Activated naive CD8-positive, alpha-beta T cell treated with anti-CD3 and anti-CD28 coated beads for 36 hours (primary cell): ENCODE results near the gene DLEC1. TPM values are rescaled to one million over a fixed set of nuclear protein-coding genes. Genes with fewer than 3 reads are reported as not detected.
A peak's percentile ranks its signal among the peaks of the same experiment; 100 is the strongest.
"Not testable (repeated sequence)": the region's sequence is repeated elsewhere in the genome, so short reads cannot be mapped to it uniquely, and the experiment has no call there.

Experiments used
- DNase-seq: peaks from one replicate; pipeline ENCODE4 v3.0.0; 2021
- H3K27ac Mint-ChIP-seq: one replicate; pipeline ENCODE4 v1.8.0; 2022; ENCODE audit warnings: mild to moderate bottlenecking, moderate library complexity, mixed read lengths
- H3K27me3 Mint-ChIP-seq: one replicate; pipeline ENCODE4 v1.8.0; 2022; ENCODE audit warnings: mild to moderate bottlenecking, mixed read lengths
- H3K36me3 Mint-ChIP-seq: one replicate; pipeline ENCODE4 v1.8.0; 2021; ENCODE audit warnings: mild to moderate bottlenecking, mixed read lengths
- H3K4me1 Mint-ChIP-seq: one replicate; pipeline ENCODE4 v1.8.0; 2021; ENCODE audit warnings: mixed read lengths
- H3K4me3 Mint-ChIP-seq: one replicate; pipeline ENCODE4 v1.8.0; 2022; ENCODE audit warnings: mild to moderate bottlenecking, moderate library complexity, mixed read lengths
- H3K9me3 Mint-ChIP-seq: one replicate; pipeline ENCODE4 v1.8.0; 2022; ENCODE audit warnings: mixed read lengths
- total RNA-seq, 2 experiments: library from RNA; stranded (reverse); gene quantifications; one replicate each; pipeline ENCODE4 v1.2.3, GENCODE V29; 2021

DLEC1 gene
- total RNA-seq, 2 experiments from 2014 or later = 0.12 to 0.52 TPM

GRCh38 chr3:38131621-38132369 is 92.8 kb downstream of the DLEC1 start:
- Mint-ChIP-seq H3K4me1 (peaks cover 27% of the 10 kb centered on the region), H3K27me3 (no peaks in the 10 kb centered on the region), H3K36me3 (peaks cover 19% of the 10 kb centered on the region), H3K9me3 (no peaks in the 10 kb centered on the region), H3K27ac (peak overlapping the region; percentile 13), H3K4me3 (no peak overlapping the region)
- no peak for DNase-seq

DNA sequence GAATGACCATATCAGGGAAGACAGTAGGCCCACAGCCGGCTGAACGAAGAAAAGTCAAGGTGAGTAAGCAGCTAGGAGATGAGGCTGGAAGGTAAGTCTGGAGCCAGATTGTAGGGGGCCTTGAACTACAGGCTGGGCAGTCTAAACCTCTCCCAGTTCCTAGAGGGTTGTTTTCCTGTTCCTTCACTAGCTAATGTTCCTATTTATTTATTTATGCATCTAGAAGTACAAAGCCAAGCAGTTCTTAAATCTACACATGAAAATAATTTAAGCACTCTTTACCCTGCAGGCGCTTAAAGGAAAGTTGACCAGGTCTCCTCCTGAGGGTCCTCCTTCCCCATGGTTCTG is 94.2 kb downstream of the DLEC1 start:
- Mint-ChIP-seq H3K36me3 (peaks cover 19% of the 10 kb centered on the region), H3K4me3 (no peak overlapping the region), H3K4me1 (peaks cover 35% of the 10 kb centered on the region)

DNA sequence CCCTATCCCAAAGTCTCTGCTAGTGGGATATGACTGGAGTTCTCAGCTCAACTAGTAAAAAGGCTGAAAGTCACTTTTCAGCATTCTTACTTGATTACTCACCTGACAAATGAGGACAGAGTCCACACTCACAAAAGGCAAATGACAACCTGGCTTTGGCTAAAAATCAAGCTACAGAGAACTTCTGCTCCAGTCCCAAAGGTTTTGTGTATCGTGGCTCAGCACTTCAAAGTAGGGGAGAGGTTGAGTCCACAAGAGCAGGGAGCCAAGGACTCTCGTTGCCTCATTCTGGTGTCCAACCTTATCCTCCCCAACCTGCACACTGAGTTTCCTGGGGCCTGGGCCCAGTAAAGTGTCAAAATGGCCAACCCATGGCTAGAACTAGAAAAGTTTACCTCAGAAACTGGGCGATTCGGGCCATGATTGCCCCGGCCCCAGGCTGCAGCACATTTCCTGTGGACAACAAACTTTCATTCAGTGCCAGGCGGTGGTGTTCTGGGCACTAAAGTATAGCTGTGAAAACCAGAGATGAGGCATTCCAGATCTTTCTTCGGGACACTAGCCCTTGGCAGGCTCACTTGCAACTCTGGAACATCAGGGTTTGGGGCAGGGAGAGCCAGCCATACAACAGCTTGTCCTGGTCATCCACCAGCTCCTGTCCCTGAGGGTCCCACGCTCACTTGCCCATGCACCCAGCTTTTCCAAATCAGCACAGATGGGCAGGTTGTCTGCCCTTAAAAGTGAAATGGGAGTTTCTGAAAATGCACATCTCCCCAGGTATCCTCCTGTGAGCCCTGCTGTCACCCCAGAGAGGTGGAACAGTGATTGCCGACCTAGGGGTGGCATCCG is 94.8 kb downstream of the DLEC1 start:
- no peak for DNase-seq
- Mint-ChIP-seq H3K4me3 (peak overlapping the region; percentile 14), H3K36me3 (peaks cover 19% of the 10 kb centered on the region), H3K4me1 (peaks cover 37% of the 10 kb centered on the region), H3K9me3 (no peaks in the 10 kb centered on the region), H3K27me3 (no peaks in the 10 kb centered on the region), H3K27ac (no peak overlapping the region)

More for the DNA sequence above, 94.2 kb downstream of the DLEC1 start:
- DNase-seq = no peak
- Mint-ChIP-seq H3K9me3 (no peaks in the 10 kb centered on the region), H3K27ac (no peak overlapping the region), H3K27me3 (no peaks in the 10 kb centered on the region)

- Mint-ChIP-seq H3K36me3 (peaks cover 16% of the 10 kb centered on the region), H3K4me3 (peak overlapping the region; percentile 88), H3K4me1 (peaks cover 44% of the 10 kb centered on the region)
- not testable (repeated sequence) for H3K27me3 Mint-ChIP-seq, H3K27ac Mint-ChIP-seq, H3K9me3 Mint-ChIP-seq, DNase-seq
Observed at GRCh38 chr3:38134517-38135143, 95.6 kb downstream of the DLEC1 start.

DNA sequence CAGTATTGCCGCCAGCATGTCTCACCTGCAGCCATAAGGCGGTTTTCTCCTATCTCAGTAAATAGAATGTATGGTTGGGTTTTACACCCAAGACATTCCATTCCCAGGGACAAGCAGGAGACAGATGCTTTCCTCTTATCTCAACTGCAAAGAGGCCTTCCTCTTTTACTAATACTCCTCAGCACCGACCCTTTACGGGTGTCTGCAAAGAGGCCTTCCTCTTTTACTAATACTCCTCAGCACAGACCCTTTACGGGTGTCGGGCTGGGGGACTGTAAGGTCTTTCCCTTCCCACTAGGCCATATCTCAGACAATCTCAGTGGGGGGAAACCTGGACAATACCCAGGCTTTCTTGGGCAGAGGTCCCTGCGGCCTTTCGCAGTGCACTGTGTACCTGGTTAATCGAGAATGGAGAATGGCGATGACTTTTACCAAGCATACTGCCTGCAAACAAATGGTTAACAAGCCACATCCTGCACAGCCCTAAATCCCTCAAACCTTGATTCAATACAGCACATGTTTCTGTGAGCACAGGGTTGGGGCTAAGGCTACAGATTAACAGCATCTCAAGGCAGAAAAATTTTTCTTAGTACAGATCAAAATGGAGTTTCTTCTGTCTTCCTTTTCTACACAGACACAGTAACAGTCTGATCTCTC is 96.7 kb downstream of the DLEC1 start:
- DNase-seq, H3K27me3 Mint-ChIP-seq, H3K9me3 Mint-ChIP-seq: not testable (repeated sequence)
- Mint-ChIP-seq H3K4me3 (peak overlapping the region; percentile 88), H3K36me3 (peaks cover 22% of the 10 kb centered on the region), H3K27ac (peak overlapping the region; percentile 84), H3K4me1 (peaks cover 51% of the 10 kb centered on the region)

GRCh38 chr3:38136393-38136776 is 97.4 kb downstream of the DLEC1 start:
- Mint-ChIP-seq H3K9me3 (no peaks in the 10 kb centered on the region), H3K36me3 (peaks cover 27% of the 10 kb centered on the region)
- DNase-seq = peak; percentile 36

DNA sequence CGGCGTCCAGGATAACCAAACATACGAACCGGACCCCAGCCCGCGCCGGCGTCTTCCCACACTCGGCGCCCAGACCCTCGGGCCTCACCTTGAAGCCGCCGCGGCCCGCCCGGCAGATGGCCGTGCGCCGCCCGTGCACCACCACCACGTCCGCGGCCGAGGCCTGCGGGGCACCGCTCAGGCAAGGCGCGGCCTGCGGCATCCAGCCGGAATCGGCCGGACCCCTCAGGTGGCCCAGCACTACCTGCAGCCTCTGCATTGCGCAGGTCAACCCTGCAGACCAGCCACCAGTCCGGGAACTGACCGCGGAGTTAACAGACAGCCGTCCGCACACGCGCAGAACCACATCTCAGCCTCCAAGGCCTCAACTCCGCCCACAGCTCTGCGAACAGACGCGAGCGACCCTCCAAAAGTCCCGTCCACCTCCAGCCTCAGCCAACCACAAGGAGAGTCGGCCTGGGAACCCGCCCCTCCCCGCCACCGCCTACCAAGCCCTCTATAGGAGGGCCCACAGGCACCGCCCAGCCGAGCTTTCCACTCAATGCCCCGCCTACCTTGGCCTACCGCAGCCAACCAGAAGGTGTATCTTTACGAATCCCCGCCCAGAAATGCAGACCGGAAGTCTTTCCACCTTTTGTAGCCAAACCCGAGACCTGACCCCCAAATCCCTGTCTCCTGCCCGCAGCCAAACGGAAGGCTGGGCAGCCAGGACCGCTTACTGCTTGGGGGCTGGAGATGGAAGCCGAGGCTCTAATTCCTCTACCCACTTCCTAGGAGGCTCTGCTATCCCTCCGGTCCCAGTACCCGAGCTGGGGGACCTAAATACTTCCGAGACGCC is 98.0 kb downstream of the DLEC1 start, which contains the start of gene ACAA1:
ACAA1 (minus strand) TSS at position 351 of the 838 bp plus-strand sequence; CDS start at position 259, 92 bp downstream.
- Mint-ChIP-seq H3K4me3 (peak within 1 kb of the TSS; percentile 88), H3K27me3 (no peaks in the 10 kb centered on the region), H3K4me1 (peaks cover 58% of the 10 kb centered on the region), H3K36me3 (peaks cover 31% of the 10 kb centered on the region), H3K9me3 (no peaks in the 10 kb centered on the region), H3K27ac (peak within 1 kb of the TSS; percentile 99)
- peak; percentile 98 for DNase-seq

More at GRCh38 chr3:38136393-38136776, 97.4 kb downstream of the DLEC1 start:
- no peaks in the 10 kb centered on the region for H3K27me3 Mint-ChIP-seq
- peaks cover 53% of the 10 kb centered on the region for H3K4me1 Mint-ChIP-seq
- peak overlapping the region; percentile 88 for H3K4me3 Mint-ChIP-seq
- H3K27ac Mint-ChIP-seq = peak overlapping the region; percentile 84

GRCh38 chr3:38137615-38138348 is 98.8 kb downstream of the DLEC1 start:
- Mint-ChIP-seq H3K27me3 (no peaks in the 10 kb centered on the region), H3K9me3 (no peaks in the 10 kb centered on the region), H3K36me3 (peaks cover 32% of the 10 kb centered on the region), H3K27ac (peak overlapping the region; percentile 99), H3K4me1 (peaks cover 60% of the 10 kb centered on the region), H3K4me3 (peak overlapping the region; percentile 88)
- peak; percentile 38 for DNase-seq

GRCh38 chr3:38138349-38139190 is 99.6 kb downstream of the DLEC1 start, which contains the start of gene MYD88:
MYD88 (plus strand) TSS chr3:38138661; CDS start chr3:38138701, 40 bp downstream.
- H3K9me3 Mint-ChIP-seq = no peaks in the 10 kb centered on the region
- peak; percentile 92 for DNase-seq
- H3K4me1 Mint-ChIP-seq = peaks cover 57% of the 10 kb centered on the region
- no peaks in the 10 kb centered on the region for H3K27me3 Mint-ChIP-seq
- H3K36me3 Mint-ChIP-seq = peaks cover 32% of the 10 kb centered on the region
- H3K27ac Mint-ChIP-seq = peak within 1 kb of the TSS; percentile 99
- H3K4me3 Mint-ChIP-seq = peak within 1 kb of the TSS; percentile 88

DNA sequence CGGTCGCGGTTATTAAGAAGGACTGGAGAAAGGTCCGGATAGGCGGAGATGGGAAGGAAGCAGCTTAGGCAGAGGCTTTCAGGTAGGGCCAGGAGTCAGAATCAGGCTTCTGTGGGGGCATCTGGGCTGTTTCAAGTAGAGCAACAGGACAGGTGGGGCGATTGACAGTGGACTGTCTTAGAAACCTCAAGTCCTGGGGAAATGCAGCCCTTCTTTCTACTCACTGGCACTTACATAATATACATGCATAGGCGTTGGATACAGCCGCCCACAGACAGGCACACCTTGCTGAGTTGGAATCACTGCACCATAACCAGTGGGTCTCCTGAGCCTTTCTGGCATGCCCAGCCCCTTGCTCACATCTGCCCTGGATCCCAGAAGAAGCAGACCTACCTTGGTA is 100.2 kb downstream of the DLEC1 start:
- Mint-ChIP-seq H3K4me3 (peak overlapping the region; percentile 88), H3K4me1 (peaks cover 53% of the 10 kb centered on the region), H3K9me3 (no peaks in the 10 kb centered on the region), H3K27me3 (no peaks in the 10 kb centered on the region), H3K36me3 (peaks cover 31% of the 10 kb centered on the region), H3K27ac (peak overlapping the region; percentile 99)
- DNase-seq = no peak

GRCh38 chr3:38139652-38140051 is 100.6 kb downstream of the DLEC1 start:
- no peaks in the 10 kb centered on the region for H3K9me3 Mint-ChIP-seq
- no peaks in the 10 kb centered on the region for H3K27me3 Mint-ChIP-seq
- peaks cover 49% of the 10 kb centered on the region for H3K4me1 Mint-ChIP-seq
- DNase-seq = no peak
- H3K36me3 Mint-ChIP-seq = peaks cover 28% of the 10 kb centered on the region
- H3K27ac Mint-ChIP-seq = peak overlapping the region; percentile 99
- H3K4me3 Mint-ChIP-seq = peak overlapping the region; percentile 88

DNA sequence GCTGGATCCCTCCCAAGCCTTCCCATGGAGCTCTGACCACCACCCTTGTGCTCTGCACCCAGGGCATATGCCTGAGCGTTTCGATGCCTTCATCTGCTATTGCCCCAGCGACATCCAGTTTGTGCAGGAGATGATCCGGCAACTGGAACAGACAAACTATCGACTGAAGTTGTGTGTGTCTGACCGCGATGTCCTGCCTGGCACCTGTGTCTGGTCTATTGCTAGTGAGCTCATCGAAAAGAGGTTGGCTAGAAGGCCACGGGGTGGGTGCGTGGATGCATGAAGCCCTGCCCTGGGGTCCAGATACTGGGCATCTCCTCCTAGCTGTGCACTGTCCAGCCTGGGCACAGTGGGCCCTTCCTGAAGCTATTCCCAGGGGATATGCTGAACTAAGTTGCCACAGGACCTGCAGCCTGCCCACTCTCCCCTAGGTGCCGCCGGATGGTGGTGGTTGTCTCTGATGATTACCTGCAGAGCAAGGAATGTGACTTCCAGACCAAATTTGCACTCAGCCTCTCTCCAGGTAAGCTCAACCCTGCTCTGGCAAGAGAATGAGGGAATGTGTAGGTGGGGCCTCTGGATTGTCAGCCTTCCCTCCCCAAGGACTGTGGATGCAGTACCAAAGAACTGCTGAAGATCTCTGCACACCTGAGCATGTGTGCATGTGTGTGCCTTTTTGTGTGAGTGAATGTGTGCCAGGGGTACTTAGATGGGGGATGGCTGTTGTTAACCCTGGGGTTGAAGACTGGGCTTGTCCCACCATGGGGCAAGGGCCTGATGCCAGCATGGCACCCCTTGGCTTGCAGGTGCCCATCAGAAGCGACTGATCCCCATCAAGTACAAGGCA is 101.5 kb downstream of the DLEC1 start:
- no peak overlapping the region for H3K27ac Mint-ChIP-seq
- peak overlapping the region; percentile 88 for H3K4me3 Mint-ChIP-seq
- no peaks in the 10 kb centered on the region for H3K27me3 Mint-ChIP-seq
- H3K4me1 Mint-ChIP-seq = peaks cover 41% of the 10 kb centered on the region
- peaks cover under 1% of the 10 kb centered on the region for H3K9me3 Mint-ChIP-seq
- H3K36me3 Mint-ChIP-seq = peaks cover 23% of the 10 kb centered on the region
- no peak for DNase-seq
